ENCODE measurements around the gene ODF4.

Gene ODF4

DNA sequence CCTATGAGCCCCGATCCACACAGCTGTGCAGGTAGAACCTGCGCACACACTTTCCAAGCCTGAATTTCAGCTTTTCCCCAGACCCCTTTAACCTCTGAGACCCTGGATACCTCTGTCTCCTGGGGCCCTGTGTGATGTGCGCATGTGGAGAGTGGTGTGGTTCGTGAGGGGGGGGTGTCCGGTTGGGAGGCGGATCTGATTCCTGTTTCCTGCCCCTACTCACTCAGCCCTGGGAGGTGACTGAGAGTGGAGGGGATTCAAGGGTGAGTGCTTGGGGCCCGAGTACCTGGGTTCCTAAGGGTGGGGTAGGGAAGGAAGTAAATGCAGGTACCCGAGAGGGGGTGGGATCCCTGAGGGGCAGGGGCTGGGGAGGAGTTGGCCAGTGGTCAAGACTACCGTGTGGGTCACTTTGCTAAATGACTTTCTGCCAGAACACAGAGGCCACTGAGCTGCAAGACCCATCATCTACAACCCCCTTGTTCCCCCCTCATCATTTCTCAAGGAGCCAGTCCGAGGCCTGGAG is 29.0 kb upstream of the ODF4 start:
- TF ChIP-seq, protein P1, sequence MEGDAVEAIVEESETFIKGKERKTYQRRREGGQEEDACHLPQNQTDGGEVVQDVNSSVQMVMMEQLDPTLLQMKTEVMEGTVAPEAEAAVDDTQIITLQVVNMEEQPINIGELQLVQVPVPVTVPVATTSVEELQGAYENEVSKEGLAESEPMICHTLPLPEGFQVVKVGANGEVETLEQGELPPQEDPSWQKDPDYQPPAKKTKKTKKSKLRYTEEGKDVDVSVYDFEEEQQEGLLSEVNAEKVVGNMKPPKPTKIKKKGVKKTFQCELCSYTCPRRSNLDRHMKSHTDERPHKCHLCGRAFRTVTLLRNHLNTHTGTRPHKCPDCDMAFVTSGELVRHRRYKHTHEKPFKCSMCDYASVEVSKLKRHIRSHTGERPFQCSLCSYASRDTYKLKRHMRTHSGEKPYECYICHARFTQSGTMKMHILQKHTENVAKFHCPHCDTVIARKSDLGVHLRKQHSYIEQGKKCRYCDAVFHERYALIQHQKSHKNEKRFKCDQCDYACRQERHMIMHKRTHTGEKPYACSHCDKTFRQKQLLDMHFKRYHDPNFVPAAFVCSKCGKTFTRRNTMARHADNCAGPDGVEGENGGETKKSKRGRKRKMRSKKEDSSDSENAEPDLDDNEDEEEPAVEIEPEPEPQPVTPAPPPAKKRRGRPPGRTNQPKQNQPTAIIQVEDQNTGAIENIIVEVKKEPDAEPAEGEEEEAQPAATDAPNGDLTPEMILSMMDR (IDR thresholded peaks at IDR 0.05; ENCODE audit: extremely low read depth, missing control alignments) = no peak
- no peak for DNase-seq (ENCODE audit: low spot score)

DNA sequence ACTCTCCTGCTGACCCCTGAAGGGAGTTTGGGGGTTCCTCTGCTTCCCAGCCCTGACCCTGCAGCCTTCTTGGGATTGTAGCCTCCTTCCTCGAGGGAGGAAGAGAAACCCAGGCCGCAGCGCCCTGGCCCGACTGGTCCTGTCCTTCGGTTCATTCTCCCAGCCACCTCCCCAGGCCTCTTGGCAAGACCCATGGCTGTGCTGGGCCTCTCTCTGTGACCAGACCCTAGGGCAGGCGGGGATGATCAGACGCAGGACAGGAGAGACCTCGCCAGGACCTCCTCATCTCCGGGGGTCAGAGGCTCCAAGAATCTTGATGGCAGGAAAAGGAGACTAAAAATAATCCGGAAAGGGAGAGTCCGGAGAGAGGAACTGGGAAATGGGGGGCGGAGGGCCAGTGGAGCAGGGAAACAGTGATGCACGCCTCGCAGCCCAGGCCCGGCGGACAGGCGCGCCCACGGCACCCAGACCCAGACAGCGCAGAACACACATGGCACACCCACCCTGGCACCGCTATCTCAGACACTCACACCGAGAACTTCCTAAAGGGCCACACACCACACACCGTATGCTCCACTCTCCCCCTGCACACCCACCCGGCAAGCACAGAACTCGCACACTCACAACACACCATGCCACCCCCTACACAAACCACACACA is 28.4 kb upstream of the ODF4 start:
- no peak for DNase-seq (ENCODE audit: low spot score)

DNA sequence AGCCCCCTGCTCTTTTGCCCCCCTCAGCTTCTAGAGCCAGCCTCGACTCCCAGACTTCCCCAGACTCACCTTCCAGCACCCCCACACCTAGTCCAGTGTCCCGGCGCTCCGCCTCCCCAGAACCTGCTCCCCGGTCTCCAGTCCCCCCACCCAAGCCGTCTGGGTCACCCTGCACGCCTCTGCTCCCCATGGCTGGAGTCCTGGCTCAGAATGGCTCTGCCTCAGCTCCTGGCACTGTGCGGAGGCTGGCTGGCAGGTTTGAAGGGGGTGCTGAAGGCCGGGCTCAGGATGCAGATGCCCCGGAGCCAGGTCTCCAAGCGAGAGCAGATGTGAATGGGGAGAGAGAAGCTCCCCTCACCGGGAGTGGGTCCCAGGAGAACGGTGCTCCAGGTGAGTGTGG is 27.4 kb upstream of the ODF4 start:
- TF ChIP-seq, protein P1 (IDR thresholded peaks at IDR 0.05; ENCODE audit: extremely low read depth, missing control alignments) = no peak

More for the DNA sequence above, 28.4 kb upstream of the ODF4 start:
- TF ChIP-seq, protein P1 (IDR thresholded peaks at IDR 0.05; ENCODE audit: extremely low read depth, missing control alignments) = no peak

DNA sequence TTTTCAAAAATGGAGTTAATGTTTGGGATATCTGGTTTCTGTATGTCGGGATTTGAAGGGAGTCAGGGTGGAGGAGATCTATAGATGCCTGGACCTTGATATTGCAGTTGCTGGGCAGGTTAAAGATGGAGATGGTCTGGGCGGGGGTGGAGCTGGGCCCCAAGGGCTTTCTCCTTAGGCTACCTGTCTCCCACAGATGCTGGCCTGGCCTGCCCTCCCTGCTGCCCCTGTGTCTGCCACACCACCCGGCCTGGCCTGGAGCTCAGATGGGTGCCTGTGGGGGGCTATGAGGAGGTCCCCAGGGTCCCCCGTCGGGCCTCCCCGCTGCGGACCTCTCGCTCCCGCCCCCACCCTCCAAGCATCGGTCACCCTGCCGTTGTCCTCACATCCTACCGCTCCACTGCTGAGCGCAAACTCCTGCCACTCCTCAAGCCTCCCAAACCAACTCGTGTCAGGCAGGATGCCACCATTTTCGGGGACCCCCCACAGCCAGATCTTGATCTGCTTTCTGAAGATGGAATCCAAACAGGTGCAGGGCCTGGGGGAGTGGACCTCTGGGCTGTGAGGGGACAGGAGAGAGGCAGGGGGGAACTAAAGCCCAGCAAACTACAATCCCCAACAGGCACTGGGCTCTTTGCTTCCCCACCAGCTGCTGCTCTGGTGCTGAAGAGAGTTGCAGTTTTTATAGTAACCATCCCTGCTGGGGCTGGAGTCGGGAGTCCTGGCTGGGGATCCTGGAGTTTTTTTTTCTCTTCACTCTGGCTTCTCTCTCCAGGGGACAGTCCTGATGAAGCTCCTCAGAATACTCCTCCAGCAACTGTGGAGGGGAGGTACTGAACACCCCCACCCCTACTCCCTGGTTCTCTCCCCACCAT is 26.7 kb upstream of the ODF4 start:
- TF ChIP-seq, protein P1 (IDR thresholded peaks at IDR 0.05; ENCODE audit: extremely low read depth, missing control alignments) = no peak
- no peak for DNase-seq (ENCODE audit: low spot score)

More for the DNA sequence above, 27.4 kb upstream of the ODF4 start:
- no peak for DNase-seq (ENCODE audit: low spot score)

DNA sequence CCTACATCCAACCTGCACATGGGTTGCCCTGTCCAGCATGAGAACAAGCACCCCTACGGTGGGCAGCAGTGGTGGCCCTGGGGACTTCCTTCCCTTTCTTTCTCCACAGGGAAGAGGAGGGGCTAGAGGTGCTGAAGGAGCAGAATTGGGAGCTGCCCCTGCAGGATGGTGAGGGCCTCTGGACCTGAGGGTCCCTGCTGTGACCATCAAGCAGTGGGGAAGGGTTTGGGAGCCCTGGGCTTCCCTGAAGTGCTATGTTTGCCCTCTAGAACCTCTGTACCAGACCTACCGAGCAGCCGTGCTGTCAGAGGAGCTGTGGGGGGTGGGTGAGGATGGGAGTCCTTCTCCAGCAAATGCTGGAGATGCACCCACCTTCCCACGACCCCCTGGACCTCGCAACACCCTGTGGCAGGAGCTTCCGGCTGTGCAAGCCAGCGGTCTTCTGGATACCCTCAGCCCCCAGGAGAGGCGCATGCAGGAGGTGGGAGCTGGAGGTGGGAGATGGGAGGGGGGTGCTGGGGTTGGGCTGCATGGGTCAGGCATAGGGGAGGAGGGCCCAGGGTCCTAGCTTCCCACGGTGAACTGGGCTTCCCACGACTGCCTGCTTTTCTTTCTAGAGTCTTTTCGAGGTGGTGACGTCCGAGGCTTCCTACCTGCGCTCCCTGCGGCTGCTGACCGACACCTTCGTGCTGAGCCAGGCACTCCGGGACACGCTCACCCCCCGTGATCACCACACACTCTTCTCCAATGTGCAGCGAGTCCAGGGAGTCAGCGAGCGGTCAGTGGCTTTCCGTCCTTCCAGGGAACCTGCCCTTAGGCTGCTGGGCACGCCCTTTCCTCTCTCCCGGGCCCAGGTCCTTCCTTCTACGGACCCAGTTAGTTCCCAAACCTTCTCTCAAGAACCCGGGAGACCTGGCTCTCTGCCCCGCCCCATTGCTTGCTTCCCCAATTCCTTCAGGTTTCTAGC is 24.6 kb upstream of the ODF4 start:
- TF ChIP-seq, protein P1 (IDR thresholded peaks at IDR 0.05; ENCODE audit: extremely low read depth, missing control alignments) = no peak
- no peak for DNase-seq (ENCODE audit: low spot score)

DNA sequence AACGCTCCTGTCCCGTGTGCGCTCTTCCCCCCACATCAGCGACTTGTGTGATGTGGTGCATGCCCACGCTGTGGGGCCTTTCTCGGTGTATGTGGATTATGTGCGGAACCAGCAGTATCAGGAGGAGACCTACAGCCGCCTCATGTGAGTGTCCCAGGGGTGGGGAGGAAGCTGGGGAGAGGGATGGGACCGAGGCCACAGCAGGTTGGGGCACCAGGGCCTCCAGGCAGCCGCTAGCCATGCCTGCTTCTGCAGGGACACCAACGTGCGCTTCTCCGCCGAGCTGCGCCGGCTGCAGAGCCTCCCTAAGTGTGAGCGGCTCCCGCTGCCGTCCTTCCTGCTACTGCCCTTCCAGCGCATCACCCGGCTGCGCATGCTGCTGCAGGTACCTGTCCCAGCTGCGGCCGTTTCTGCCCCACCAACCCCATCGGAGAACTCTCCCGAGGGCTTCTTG is 23.8 kb upstream of the ODF4 start:
- no peak for DNase-seq (ENCODE audit: low spot score)

More for the DNA sequence above, 23.8 kb upstream of the ODF4 start:
- TF ChIP-seq, protein P1 (IDR thresholded peaks at IDR 0.05; ENCODE audit: extremely low read depth, missing control alignments) = no peak
